Erythroblast (primary cell): Measurements from ENCODE around the gene CRB2.

ENCODE experiments used
- GATA1 ChIP-seq: IDR thresholded peaks from 2 replicates; pipeline ENCODE4 v1.6.1; 2011; ENCODE audit warnings: low read depth, mild to moderate bottlenecking, control low read depth, low read length, moderate library complexity
- POLR2A ChIP-seq: IDR thresholded peaks from 2 replicates; pipeline ENCODE4 v1.6.1; 2011; ENCODE audit warnings: mild to moderate bottlenecking, low read length

- TF ChIP-seq POLR2A: no peak
- TF ChIP-seq GATA1: no peak
These were observed 19.0 kb upstream of the CRB2 start for GRCh38 chr9:123336959-123337358.
